SK-N-SH treated with all-trans-retinoic acid at 6 μM for 48 hours (cell line): ENCODE results near the gene BRPF1.

Source experiments
- ATAC-seq: fragments of 200-7000 bp; cut with Tn5 transposase; 3 replicates; pipeline ENCODE4 v1.9.1; 2020; ENCODE audit warnings: mild to moderate bottlenecking, moderate library complexity
- BACH2 ChIP-seq: fragments of 250-450 bp; sonication (Bioruptor Pico); IDR thresholded peaks from 2 replicates; pipeline ENCODE4 v1.9.0; 2021; ENCODE audit warnings: mild to moderate bottlenecking, borderline replicate concordance
- CREB5 ChIP-seq: fragments of 250-450 bp; sonication (Bioruptor Pico); IDR thresholded peaks from 2 replicates; pipeline ENCODE4 v1.5.1; 2020; ENCODE audit warnings: low read depth, mild to moderate bottlenecking, moderate library complexity
- CSRNP3 ChIP-seq: fragments of 250-450 bp; sonication (Bioruptor Pico); IDR thresholded peaks from 2 replicates; pipeline ENCODE4 v1.5.1; 2021; ENCODE audit warnings: mild to moderate bottlenecking, moderate library complexity
- ESRRG ChIP-seq: fragments of 250-450 bp; sonication (Bioruptor Pico); IDR thresholded peaks from 2 replicates; pipeline ENCODE4 v1.6.1; 2021; ENCODE audit warnings: mild to moderate bottlenecking
- GLIS3 ChIP-seq: fragments of 250-450 bp; sonication (Bioruptor Pico); IDR thresholded peaks from 2 replicates; pipeline ENCODE4 v1.5.0; 2020; ENCODE audit warnings: mild to moderate bottlenecking, moderate library complexity
- ISL1 ChIP-seq: fragments of 250-450 bp; sonication (Bioruptor Pico); IDR thresholded peaks from 2 replicates; pipeline ENCODE4 v2.1.2; 2022; ENCODE audit warnings: mild to moderate bottlenecking, moderate library complexity
- OSR1 ChIP-seq: fragments of 250-450 bp; sonication (Bioruptor Pico); IDR thresholded peaks from 2 replicates; pipeline ENCODE4 v1.8.0; 2022; ENCODE audit warnings: moderate library complexity, mild to moderate bottlenecking, inconsistent platforms
- PATZ1 ChIP-seq: fragments of 250-450 bp; sonication (Bioruptor Pico); IDR thresholded peaks from 2 replicates; pipeline ENCODE4 v1.8.0; 2020; ENCODE audit warnings: mild to moderate bottlenecking, moderate library complexity, borderline replicate concordance
- POU6F1 ChIP-seq: fragments of 250-450 bp; sonication (Bioruptor Pico); IDR thresholded peaks from 2 replicates; pipeline ENCODE4 v1.8.0; 2021; ENCODE audit warnings: low read depth, mild to moderate bottlenecking, moderate library complexity, borderline replicate concordance
- PPARA ChIP-seq: fragments of 250-450 bp; sonication (Bioruptor Pico); IDR thresholded peaks from 2 replicates; pipeline ENCODE4 v1.5.0; 2020; ENCODE audit warnings: mild to moderate bottlenecking, borderline replicate concordance
- SNAI2 ChIP-seq: fragments of 250-450 bp; sonication (Bioruptor Pico); IDR thresholded peaks from 2 replicates; pipeline ENCODE4 v1.5.0; 2020; ENCODE audit warnings: mild to moderate bottlenecking, moderate library complexity
- TCF4 ChIP-seq: fragments of 250-450 bp; sonication (Bioruptor Pico); IDR thresholded peaks from 2 replicates; pipeline ENCODE4 v1.8.0; 2021; ENCODE audit warnings: mild to moderate bottlenecking, moderate library complexity, borderline replicate concordance
- TOX ChIP-seq: fragments of 250-450 bp; sonication (Bioruptor Pico); IDR thresholded peaks from 2 replicates; pipeline ENCODE4 v1.8.0; 2021; ENCODE audit warnings: mild to moderate bottlenecking, moderate library complexity, borderline replicate concordance
- TSHZ2 ChIP-seq: fragments of 250-450 bp; sonication (Bioruptor Pico); IDR thresholded peaks from 2 replicates; pipeline ENCODE4 v1.5.0; 2020; ENCODE audit warnings: mild to moderate bottlenecking, moderate library complexity
- ZFP3 ChIP-seq: fragments of 250-450 bp; sonication (Bioruptor Pico); IDR thresholded peaks from 2 replicates; pipeline ENCODE4 v1.5.0; 2020; ENCODE audit warnings: mild to moderate bottlenecking, moderate library complexity
- ZFP30 ChIP-seq: fragments of 450-650 bp; formaldehyde crosslinking; IDR thresholded peaks from 2 replicates; pipeline ENCODE4 v1.5.0; 2022; ENCODE audit warnings: mild to moderate bottlenecking, moderate library complexity
- ZNF565 ChIP-seq: fragments of 450-650 bp; formaldehyde crosslinking; conservative IDR thresholded peaks from 2 replicates; pipeline ENCODE4 v1.5.0; 2020; ENCODE audit warnings: low read depth, mild to moderate bottlenecking, moderate library complexity
- ZNF70 ChIP-seq: fragments of 450-650 bp; formaldehyde crosslinking; IDR thresholded peaks from 2 replicates; pipeline ENCODE4 v1.5.0; 2020; ENCODE audit warnings: mild to moderate bottlenecking, moderate library complexity
- ZNF8 ChIP-seq: fragments of 450-650 bp; formaldehyde crosslinking; IDR thresholded peaks from 2 replicates; pipeline ENCODE4 v1.5.0; 2020; ENCODE audit warnings: mild to moderate bottlenecking, moderate library complexity

BRPF1 gene

GRCh38 chr3:9710174-9710739, 21.3 kb upstream of the BRPF1 start:
- no peak for ATAC-seq
- no peak for TF ChIP-seq ZFP3 (CRISPR knock-in tag)
- no peak for TF ChIP-seq ESRRG (CRISPR knock-in tag)
- TF ChIP-seq ZNF70 (CRISPR knock-in tag), result no peak
- no peak for TF ChIP-seq ISL1 (CRISPR knock-in tag)
- TF ChIP-seq TOX (CRISPR knock-in tag), result no peak
- no peak for TF ChIP-seq POU6F1 (CRISPR knock-in tag)
- TF ChIP-seq ZNF565 (CRISPR knock-in tag), result no peak
- no peak for TF ChIP-seq TSHZ2 (CRISPR knock-in tag)
- no peak for TF ChIP-seq ZFP30
- TF ChIP-seq SNAI2 (CRISPR knock-in tag), result no peak
- TF ChIP-seq PATZ1, result no peak
- no peak for TF ChIP-seq BACH2 (CRISPR knock-in tag)
- no peak for TF ChIP-seq ZNF8
- TF ChIP-seq TCF4 (CRISPR knock-in tag), result no peak
- TF ChIP-seq CREB5, result no peak

GRCh38 chr3:9712415-9712814, 19.1 kb upstream of the BRPF1 start:
- TF ChIP-seq SNAI2 (CRISPR knock-in tag), result no peak
- no peak for ATAC-seq

- no peak for ATAC-seq
- TF ChIP-seq ZFP3 (CRISPR knock-in tag) (no peak), OSR1 (no peak), ZNF70 (CRISPR knock-in tag) (no peak), PPARA (CRISPR knock-in tag) (no peak), CSRNP3 (CRISPR knock-in tag) (no peak), SNAI2 (CRISPR knock-in tag) (no peak), TCF4 (CRISPR knock-in tag) (no peak), ISL1 (CRISPR knock-in tag) (no peak), POU6F1 (CRISPR knock-in tag) (no peak), ZNF565 (CRISPR knock-in tag) (no peak), ESRRG (CRISPR knock-in tag) (no peak), ZNF8 (no peak), GLIS3 (CRISPR knock-in tag) (no peak), PATZ1 (no peak), ZFP30 (no peak)
Measured at GRCh38 chr3:9713142-9713541, 18.4 kb upstream of the BRPF1 start.
